ENCODE data around the gene SPHK2. TPM values are rescaled to one million over a fixed set of nuclear protein-coding genes. Genes with fewer than 3 reads are reported as not detected.
"Not testable (repeated sequence)": the region's sequence is repeated elsewhere in the genome, so short reads cannot be mapped to it uniquely, and the experiment has no call there.

Gene SPHK2
- polyA plus RNA-seq, 1 donor: 10.7 TPM

GRCh38 chr19:48624791-48625723, 5.8 kb downstream of the SPHK2 start:
- no peak for DNase-seq

- DNase-seq: no peak
Measured at GRCh38 chr19:48625891-48626327, 6.6 kb downstream of the SPHK2 start.

GRCh38 chr19:48627201-48627864, 8.0 kb downstream of the SPHK2 start:
- no peak for DNase-seq

- DNase-seq: no peak
Measured at GRCh38 chr19:48627865-48628314, 8.6 kb downstream of the SPHK2 start.

- DNase-seq: no peak
Measured at GRCh38 chr19:48628486-48629296, 9.4 kb downstream of the SPHK2 start.

- no peak for DNase-seq
Measured at GRCh38 chr19:48629297-48629598, 9.9 kb downstream of the SPHK2 start.

- DNase-seq: no peak
Measured at GRCh38 chr19:48629599-48630295, 10.4 kb downstream of the SPHK2 start.

- no peak for DNase-seq
Measured at GRCh38 chr19:48630296-48631063, 11.2 kb downstream of the SPHK2 start.

GRCh38 chr19:48631225-48631624, 11.9 kb downstream of the SPHK2 start:
- no peak for DNase-seq

- not testable (repeated sequence) for DNase-seq
Measured at GRCh38 chr19:48632286-48632685, 13.0 kb downstream of the SPHK2 start.

- no peak for DNase-seq
Measured at GRCh38 chr19:48632692-48633147, 13.4 kb downstream of the SPHK2 start.

- DNase-seq: no peak
Measured at GRCh38 chr19:48633148-48634035, 14.1 kb downstream of the SPHK2 start.

- no peak for DNase-seq
Measured at GRCh38 chr19:48634036-48634342, 14.7 kb downstream of the SPHK2 start.

GRCh38 chr19:48634424-48635262, 15.3 kb downstream of the SPHK2 start:
- DNase-seq: peak; percentile 95

- no peak for DNase-seq
Measured at GRCh38 chr19:48635263-48635965, 16.1 kb downstream of the SPHK2 start.

- no peak for DNase-seq
Measured at GRCh38 chr19:48635966-48636858, 16.9 kb downstream of the SPHK2 start.

- DNase-seq: no peak
Measured at GRCh38 chr19:48636859-48637448, 17.6 kb downstream of the SPHK2 start, which contains the start of gene DBP. Gene DBP, minus strand, starts transcription at chr19:48637379. Its CDS starts 385 bp downstream, at chr19:48636994.
